Measurements from ENCODE around the gene ASAP2. TPM values are rescaled to one million over a fixed set of nuclear protein-coding genes. Genes with fewer than 3 reads are reported as not detected.

Gene ASAP2
- total RNA-seq, 1 experiment from 2014 or later, result 60.3 TPM

- Histone ChIP-seq H3F3A (ENCODE audit: insufficient read depth, low read depth) (peaks cover 60% of the 10 kb centered on the region), H3K9me3 (ENCODE audit: insufficient read depth, low read depth) (no peaks in the 10 kb centered on the region), H3K9me2 (ENCODE audit: insufficient read depth) (no peaks in the 10 kb centered on the region), H2AFZ (no peak overlapping the region), H3K36me3 (ENCODE audit: low read depth) (peaks cover 4% of the 10 kb centered on the region; the same call in 1 of the 2 replicates), H3K79me2 (ENCODE audit: low read depth) (peaks cover 95% of the 10 kb centered on the region), H3K4me3 (no peak overlapping the region), H3K27me3 (ENCODE audit: insufficient read depth, low read depth) (no peaks in the 10 kb centered on the region), H3K27ac (no peak overlapping the region), H4K20me1 (ENCODE audit: insufficient read depth) (peaks cover 30% of the 10 kb centered on the region), H3K4me1 (replicated peaks; ENCODE audit: insufficient read depth) (peaks cover 39% of the 10 kb centered on the region), H3K4me2 (no peak overlapping the region)
- intact Hi-C loops (cut with micrococcal nuclease; ENCODE audit: unreplicated experiment), result no loop called here
- CTCF ChIA-PET, result no interaction called here
- POLR2A ChIA-PET (ENCODE audit: unreplicated experiment), result no interaction called here
- no TSS peak for BruUV-seq (replicated peaks)
- TF ChIP-seq CTCF (conservative IDR thresholded peaks at IDR 0.05) (no peak), EZH2 (IDR thresholded peaks at IDR 0.05; ENCODE audit: low read depth) (no peak)
- no peak for DNase-seq
Observed at GRCh38 chr2:9271091-9271490, 64.5 kb downstream of the ASAP2 start.

GRCh38 chr2:9271691-9272090 lies 65.1 kb downstream of the ASAP2 start:
- BruUV-seq (replicated peaks), result no TSS peak
- Histone ChIP-seq H3K27ac (no peak overlapping the region), H3K9me2 (ENCODE audit: insufficient read depth) (no peaks in the 10 kb centered on the region), H3K79me2 (ENCODE audit: low read depth) (peaks cover 95% of the 10 kb centered on the region), H3K4me2 (no peak overlapping the region), H3K4me1 (replicated peaks; ENCODE audit: insufficient read depth) (peaks cover 39% of the 10 kb centered on the region), H3K36me3 (ENCODE audit: low read depth) (peaks cover 4% of the 10 kb centered on the region; the same call in 1 of the 2 replicates), H3F3A (ENCODE audit: insufficient read depth, low read depth) (peaks cover 57% of the 10 kb centered on the region), H3K27me3 (ENCODE audit: insufficient read depth, low read depth) (no peaks in the 10 kb centered on the region), H4K20me1 (ENCODE audit: insufficient read depth) (peaks cover 36% of the 10 kb centered on the region), H3K4me3 (no peak overlapping the region), H3K9me3 (ENCODE audit: insufficient read depth, low read depth) (no peaks in the 10 kb centered on the region), H2AFZ (no peak overlapping the region)
- intact Hi-C loops (cut with micrococcal nuclease; ENCODE audit: unreplicated experiment), result no loop called here
- DNase-seq, result no peak
- POLR2A ChIA-PET (ENCODE audit: unreplicated experiment), result no interaction called here
- no peak for TF ChIP-seq EZH2 (IDR thresholded peaks at IDR 0.05; ENCODE audit: low read depth)
- no peak for TF ChIP-seq CTCF (conservative IDR thresholded peaks at IDR 0.05)
- CTCF ChIA-PET, result no interaction called here

GRCh38 chr2:9273486-9274130 lies 67.0 kb downstream of the ASAP2 start:
- BruUV-seq (replicated peaks), result no TSS peak
- no peaks in the 10 kb centered on the region for H3K9me2 ChIP-seq (ENCODE audit: insufficient read depth)
- H3K36me3 ChIP-seq (ENCODE audit: low read depth), result no peaks in the 10 kb centered on the region
- DNase-seq, result peak in 1 of 2 experiments; percentile 42
- no peaks in the 10 kb centered on the region for H3K9me3 ChIP-seq (ENCODE audit: insufficient read depth, low read depth)
- H2AFZ ChIP-seq, result no peak overlapping the region
- H3K4me1 ChIP-seq (replicated peaks; ENCODE audit: insufficient read depth), result peaks cover 39% of the 10 kb centered on the region
- CTCF ChIA-PET, result no interaction called here
- H4K20me1 ChIP-seq (ENCODE audit: insufficient read depth), result peaks cover 35% of the 10 kb centered on the region
- intact Hi-C loops (cut with micrococcal nuclease; ENCODE audit: unreplicated experiment), result no loop called here
- peaks cover 95% of the 10 kb centered on the region for H3K79me2 ChIP-seq (ENCODE audit: low read depth)
- no peak for TF ChIP-seq CTCF (conservative IDR thresholded peaks at IDR 0.05)
- no peak for TF ChIP-seq EZH2 (IDR thresholded peaks at IDR 0.05; ENCODE audit: low read depth)
- H3F3A ChIP-seq (ENCODE audit: insufficient read depth, low read depth), result peaks cover 49% of the 10 kb centered on the region
- H3K4me3 ChIP-seq, result no peak overlapping the region
- POLR2A ChIA-PET (ENCODE audit: unreplicated experiment), result no interaction called here
- peak overlapping the region; percentile 41 for H3K27ac ChIP-seq
- H3K27me3 ChIP-seq (ENCODE audit: insufficient read depth, low read depth), result no peaks in the 10 kb centered on the region
- H3K4me2 ChIP-seq, result peak overlapping the region; percentile 30

Measured in PC-9 (cell line).